Upper lobe of left lung (tissue), 6 donors: ENCODE measurements around the gene MED25. TPM values are rescaled to one million over a fixed set of nuclear protein-coding genes. Genes with fewer than 3 reads are reported as not detected.

Experiments used
- ATAC-seq, 2 donors: fragments of 200-7000 bp; cut with Tn5 transposase; one replicate each; pipeline ENCODE4 v1.9.1; 2022; ENCODE audit warnings: mild to moderate bottlenecking in 2 of 2, moderate library complexity in 2 of 2; ENCODE audit not compliant: low FRiP score in 2 of 2
- DNase-seq, 2 donors: peaks; one replicate each; pipeline ENCODE4 v3.0.0-alpha.2; 2019 to 2020
- H3K27ac ChIP-seq, 4 donors: fragments of 200-600 bp; sonication (generic); one replicate each; pipeline ENCODE4 v1.5.1; 2016 to 2019
- H3K27me3 ChIP-seq, 4 donors: fragments of 200-600 bp; sonication (generic); one replicate each; pipeline ENCODE4 v1.5.1; 2017 to 2019
- H3K36me3 ChIP-seq, 4 donors: fragments of 200-600 bp; sonication (generic); one replicate each; pipeline ENCODE4 v1.5.1; 2016 to 2019
- H3K4me1 ChIP-seq, 4 donors: fragments of 200-600 bp; sonication (generic); one replicate each; pipeline ENCODE4 v1.5.1; 2018 to 2019
- H3K4me3 ChIP-seq, 4 donors: fragments of 200-600 bp; sonication (generic); one replicate each; pipeline ENCODE4 v1.5.1; 2017 to 2019; ENCODE audit warnings: mild to moderate bottlenecking in 2 of 4, moderate library complexity in 1 of 4
- H3K9me3 ChIP-seq, 4 donors: fragments of 200-600 bp; sonication (generic); one replicate each; pipeline ENCODE4 v1.5.1; 2018 to 2019
- CTCF ChIP-seq, 6 experiments: fragments of 450-650 bp in 4 of 6; fragments of 200-600 bp in 2 of 6; sonication (generic) in 2 of 6; IDR thresholded peaks; one replicate each; pipeline ENCODE4 v1.5.1; 2016 to 2019; ENCODE audit warnings: antibody characterized with exemption in 6 of 6
- EP300 ChIP-seq, 4 donors: sonication (generic); formaldehyde crosslinking; IDR thresholded peaks; one replicate each; pipeline ENCODE4 v1.5.1; 2017; ENCODE audit warnings: antibody characterized with exemption in 4 of 4, control low read depth in 2 of 4
- POLR2A ChIP-seq, 4 donors: fragments of 450-650 bp; IDR thresholded peaks; one replicate each; pipeline ENCODE4 v1.5.1; 2016 to 2017; ENCODE audit warnings: antibody characterized with exemption in 4 of 4, mild to moderate bottlenecking in 2 of 4
- POLR2AphosphoS5 ChIP-seq, 2 donors: sonication (generic); formaldehyde crosslinking; IDR thresholded peaks; one replicate each; pipeline ENCODE4 v1.5.1; 2017; ENCODE audit warnings: antibody characterized with exemption in 2 of 2
- WGBS, 2 donors: methylation state at CpG; one replicate each; pipeline ENCODE4 v1.1.5; 2017 to 2018; 5-methylcytosine and 5-hydroxymethylcytosine counted together
- small RNA-seq, 4 donors: library from RNA; depleted of rRNA; stranded (forward); fragments of <200 nt; gene quantifications; one replicate each; pipeline ENCODE3, GENCODE V24; 2016
- total RNA-seq, 6 donors: library from RNA; depleted of rRNA in 4 of 6; stranded (reverse); fragments of >200 nt in 4 of 6; gene quantifications; one replicate each; pipeline versions ENCODE4 v1.1.0 to v1.2.1, GENCODE V29; 2016 to 2021
- donor health status: DM: no; HTN: no; CAD: no; lungs with moderate emphysema.
- donor health status: DM: no; HTN: yes; CAD: no; lungs with severe emphysema.

The MED25 gene
- total RNA-seq, 6 donors from 2014 or later = 41.7 to 110 (median 61.2) TPM

GRCh38 chr19:49883094-49883493, 65.0 kb downstream of the MED25 start:
- Histone ChIP-seq H3K9me3 (no peaks in the 10 kb centered on the region), H3K27ac (no peak overlapping the region), H3K36me3 (peaks cover 51 to 71% (median 65%) of the 10 kb centered on the region in 4 donors), H3K4me1 (peaks cover 6 to 13% (median 10%) of the 10 kb centered on the region in 4 donors), H3K27me3 (no peaks in the 10 kb centered on the region), H3K4me3 (no peak overlapping the region)
- WGBS, 2 donors = 92 to 99% methylated on average over 5 of the region's 5 CpGs
- DNase-seq (no peak), ATAC-seq (no peak)
- TF ChIP-seq CTCF (IDR thresholded peaks at IDR 0.05) (no peak), EP300 (IDR thresholded peaks at IDR 0.05) (no peak)

DNA sequence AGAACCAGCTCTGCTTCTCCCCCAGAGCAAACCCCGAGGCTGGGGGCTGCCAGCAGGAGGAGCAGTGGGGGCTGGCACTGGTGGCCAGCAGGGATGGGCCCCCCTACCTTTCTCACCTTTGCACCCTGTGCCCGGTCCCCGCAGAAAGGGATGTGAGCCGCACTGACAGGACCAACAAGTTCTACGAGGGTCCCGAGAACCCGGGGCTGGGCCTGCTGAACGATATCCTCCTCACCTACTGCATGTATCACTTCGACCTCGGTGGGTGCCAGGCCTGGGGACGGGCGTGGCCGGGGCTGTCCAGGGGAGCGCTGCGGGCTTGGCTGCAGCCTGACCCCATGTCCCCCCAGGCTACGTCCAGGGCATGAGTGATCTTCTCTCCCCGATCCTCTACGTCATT, 66.0 kb downstream of the MED25 start:
- 97 to 98% methylated on average over 13 to 18 of the region's 18 CpGs for WGBS, 2 donors
- DNase-seq (peak in 1 of 2 donors; percentile 54), ATAC-seq (no peak)
- Histone ChIP-seq H3K4me3 (no peak overlapping the region), H3K27ac (no peak overlapping the region), H3K36me3 (peaks cover 51 to 75% (median 68%) of the 10 kb centered on the region in 4 donors), H3K4me1 (peaks cover 0 to 3% (median 0%) of the 10 kb centered on the region in 4 donors), H3K27me3 (no peaks in the 10 kb centered on the region), H3K9me3 (no peaks in the 10 kb centered on the region)
- TF ChIP-seq POLR2A (IDR thresholded peaks at IDR 0.05) (no peak), CTCF (IDR thresholded peaks at IDR 0.05) (no peak), EP300 (IDR thresholded peaks at IDR 0.05) (no peak), POLR2AphosphoS5 (IDR thresholded peaks at IDR 0.05) (no peak)

GRCh38 chr19:49884760-49885159, 66.7 kb downstream of the MED25 start:
- H3K4me3 ChIP-seq = no peak overlapping the region
- no peak for ATAC-seq
- no peak for DNase-seq
- H3K36me3 ChIP-seq = peaks cover 46 to 74% (median 66%) of the 10 kb centered on the region in 4 donors
- no peak for TF ChIP-seq POLR2AphosphoS5 (IDR thresholded peaks at IDR 0.05)
- TF ChIP-seq CTCF (IDR thresholded peaks at IDR 0.05) = no peak
- TF ChIP-seq POLR2A (IDR thresholded peaks at IDR 0.05) = no peak
- no peak for TF ChIP-seq EP300 (IDR thresholded peaks at IDR 0.05)
- 91 to 94% methylated on average over 3 of the region's 3 CpGs for WGBS, 2 donors
- no peaks in the 10 kb centered on the region for H3K9me3 ChIP-seq
- H3K27ac ChIP-seq = no peak overlapping the region
- peaks cover under 1 to 2% (median 1%) of the 10 kb centered on the region in 4 donors for H3K4me1 ChIP-seq
- no peaks in the 10 kb centered on the region for H3K27me3 ChIP-seq

Small RNA genes lying within 50 kb of the gene (small RNA-seq; reads per million reads assigned to genes)
- 0 reads per million in 4 donors for gene MIR4749
- gene MIR6799 = 0 reads per million in 4 donors

Other genes with a start within 250 kb of the MED25 start
- gene NOSIP, start 237.7 kb upstream of the MED25 start, total RNA-seq = 10 to 100 TPM; 30.3 to 72.3 (median 57.9) TPM
- gene PRRG2, start 237.0 kb upstream of the MED25 start, total RNA-seq = 10 to 100 TPM in 1 of 6 donors, 1 to 10 TPM in 5; 3.8 to 10.0 (median 7.1) TPM
- gene PRR12, start 227.1 kb upstream of the MED25 start, total RNA-seq = 10 to 100 TPM; 12.6 to 51.9 (median 33.7) TPM
- 100 to 1,000 TPM in 3 of 6 donors, 10 to 100 TPM in 3; 81.7 to 160 (median 107) TPM for gene RRAS, start 178.1 kb upstream of the MED25 start, total RNA-seq
- 10 to 100 TPM; 28.6 to 98.5 (median 71.0) TPM for gene SCAF1, start 176.1 kb upstream of the MED25 start, total RNA-seq
- gene IRF3, start 152.4 kb upstream of the MED25 start, total RNA-seq = 100 to 1,000 TPM in 3 of 6 donors, 10 to 100 TPM in 3; 50.5 to 210 (median 99.1) TPM
- gene BCL2L12, start 152.4 kb upstream of the MED25 start, total RNA-seq = 10 to 100 TPM in 3 of 6 donors, 1 to 10 TPM in 3; 4.2 to 21.3 (median 14.1) TPM
- gene PRMT1, start 141.0 kb upstream of the MED25 start, total RNA-seq = 100 to 1,000 TPM in 2 of 6 donors, 10 to 100 TPM in 4; 65.6 to 155 (median 82.0) TPM
- 1 to 10 TPM in 4 of 6 donors, under 1 TPM in 1, not detected in 1; 0.55 to 3.0 (median 1.5) TPM for gene ADM5, start 128.7 kb upstream of the MED25 start, total RNA-seq
- gene CPT1C, start 127.2 kb upstream of the MED25 start, total RNA-seq = 10 to 100 TPM in 1 of 6 donors, 1 to 10 TPM in 2, under 1 TPM in 1, not detected in 2; 0.46 to 17.2 (median 4.6) TPM
- gene TSKS, start 55.0 kb upstream of the MED25 start, total RNA-seq = under 1 TPM in 3 of 6 donors, not detected in 3; 0.15 to 0.91 (median 0.37) TPM
- gene AP2A1, start 51.3 kb upstream of the MED25 start, total RNA-seq = 100 to 1,000 TPM in 1 of 6 donors, 10 to 100 TPM in 5; 46.0 to 113 (median 77.6) TPM
- gene FUZ, start 5.0 kb upstream of the MED25 start, total RNA-seq = 10 to 100 TPM; 17.3 to 43.0 (median 22.3) TPM
- 100 to 1,000 TPM in 3 of 6 donors, 10 to 100 TPM in 3; 60.2 to 136 (median 106) TPM for gene PTOV1, start 32.9 kb downstream of the MED25 start, total RNA-seq
- 100 to 1,000 TPM in 2 of 6 donors, 10 to 100 TPM in 4; 47.6 to 321 (median 88.6) TPM for gene PNKP, start 49.3 kb downstream of the MED25 start, total RNA-seq
- gene AKT1S1, start 59.1 kb downstream of the MED25 start, total RNA-seq = 10 to 100 TPM; 11.8 to 35.5 (median 25.7) TPM
- 100 to 1,000 TPM in 1 of 6 donors, 10 to 100 TPM in 5; 22.9 to 140 (median 61.2) TPM for gene TBC1D17, start 59.4 kb downstream of the MED25 start, total RNA-seq
- 1 to 10 TPM in 5 of 6 donors, under 1 TPM in 1; 0.44 to 7.3 (median 2.1) TPM for gene IL4I1, start 78.6 kb downstream of the MED25 start, total RNA-seq
- gene ATF5, start 110.9 kb downstream of the MED25 start, total RNA-seq = 10 to 100 TPM; 10.0 to 25.8 (median 15.3) TPM
- gene NUP62, start 111.2 kb downstream of the MED25 start, total RNA-seq = 10 to 100 TPM; 34.7 to 44.4 (median 40.1) TPM
- gene SIGLEC11, start 142.9 kb downstream of the MED25 start, total RNA-seq = 1 to 10 TPM; 2.0 to 7.3 (median 4.4) TPM
- gene VRK3, start 207.1 kb downstream of the MED25 start, total RNA-seq = 10 to 100 TPM; 28.6 to 82.8 (median 38.4) TPM
- gene ZNF473, start 207.7 kb downstream of the MED25 start, total RNA-seq = 10 to 100 TPM in 1 of 6 donors, 1 to 10 TPM in 5; 3.8 to 12.5 (median 6.3) TPM